NCI-H128 (cell line): ENCODE data around the gene MEN1.
A peak's percentile ranks its signal among the peaks of the same experiment; 100 is the strongest.

Experiments used
- DNase-seq: peaks from one replicate; lab custom pipeline; 2025; ENCODE audit not compliant: unreplicated experiment; lab: John Stamatoyannopoulos, UW

MEN1 gene

DNA sequence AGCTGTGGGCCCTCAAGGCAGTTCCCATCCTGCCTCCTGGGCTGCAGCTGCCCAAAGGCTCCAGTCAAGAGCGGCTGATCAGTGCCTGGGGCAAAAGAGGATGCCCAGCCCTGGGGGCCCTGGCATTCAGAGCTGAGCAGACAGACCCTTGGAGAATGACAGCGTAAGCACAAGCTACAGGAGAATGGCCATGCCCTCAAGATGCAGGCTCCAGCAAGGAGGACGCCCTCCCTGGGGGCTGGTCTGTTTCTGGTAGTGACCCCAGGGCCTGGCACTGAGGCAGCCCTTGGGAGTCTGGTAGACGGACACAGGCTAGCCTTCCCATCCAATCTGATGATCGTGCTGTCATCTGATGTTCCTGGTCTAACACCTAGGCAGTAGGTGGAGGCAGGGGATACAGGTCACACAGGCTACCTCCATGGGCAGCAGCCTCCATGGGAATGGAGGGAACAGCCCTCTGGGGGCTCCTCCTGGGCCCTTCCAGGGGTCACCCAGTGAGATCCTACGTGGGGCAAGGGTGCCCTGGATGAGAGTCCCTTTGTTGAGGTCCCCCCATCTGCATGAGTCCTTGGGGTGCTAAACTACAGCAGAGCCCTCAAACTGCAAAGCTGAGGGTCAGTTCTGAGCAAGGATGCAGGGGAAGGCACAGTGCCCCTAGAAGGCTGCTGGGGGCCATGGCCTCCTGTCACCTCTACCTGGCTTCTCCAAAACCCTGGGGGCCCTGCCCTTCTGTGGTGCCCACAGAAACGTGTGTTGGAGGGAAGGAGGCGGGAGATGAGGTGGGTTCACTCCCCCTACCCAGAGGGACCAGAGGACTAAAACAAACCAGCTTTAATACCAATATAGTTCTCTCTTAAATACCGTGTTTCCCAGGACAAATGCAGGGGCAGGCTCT is 21.8 kb downstream of the MEN1 start:
- DNase-seq: no peak

GRCh38 chr11:64787526-64788320 is 22.6 kb downstream of the MEN1 start:
- peak; percentile 10 for DNase-seq

DNA sequence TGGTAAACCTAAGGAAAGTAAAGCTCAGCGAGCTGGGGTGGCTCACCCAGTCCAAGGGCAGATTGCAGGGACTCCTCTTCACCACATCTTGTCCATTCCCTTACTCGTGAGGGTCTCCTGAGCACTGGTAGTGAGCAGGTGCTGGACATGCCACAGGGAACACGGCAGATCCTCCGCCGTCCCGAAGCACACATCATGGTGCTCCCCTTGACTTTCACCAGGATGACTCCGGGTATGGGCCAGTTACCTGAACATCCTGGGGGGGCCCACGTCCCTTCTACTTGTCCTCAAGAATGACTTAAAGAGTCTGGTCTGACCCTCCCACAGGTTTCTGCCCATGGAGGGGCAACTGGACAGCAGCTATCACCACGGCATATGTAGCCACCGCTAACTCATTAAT is 24.0 kb downstream of the MEN1 start:
- DNase-seq: no peak

GRCh38 chr11:64784813-64785581 is 25.4 kb downstream of the MEN1 start:
- no peak for DNase-seq

- peak; percentile 100 for DNase-seq
Measured at GRCh38 chr11:64778473-64779298, 31.7 kb downstream of the MEN1 start, which contains the start of gene SF1. TSS of gene SF1 (minus strand) at chr11:64778542. CDS start at chr11:64778392, 150 bp downstream.

- DNase-seq: no peak
Measured at GRCh38 chr11:64778223-64778472, 32.2 kb downstream of the MEN1 start.

GRCh38 chr11:64777449-64778222 is 32.7 kb downstream of the MEN1 start:
- DNase-seq: peak; percentile 60

DNA sequence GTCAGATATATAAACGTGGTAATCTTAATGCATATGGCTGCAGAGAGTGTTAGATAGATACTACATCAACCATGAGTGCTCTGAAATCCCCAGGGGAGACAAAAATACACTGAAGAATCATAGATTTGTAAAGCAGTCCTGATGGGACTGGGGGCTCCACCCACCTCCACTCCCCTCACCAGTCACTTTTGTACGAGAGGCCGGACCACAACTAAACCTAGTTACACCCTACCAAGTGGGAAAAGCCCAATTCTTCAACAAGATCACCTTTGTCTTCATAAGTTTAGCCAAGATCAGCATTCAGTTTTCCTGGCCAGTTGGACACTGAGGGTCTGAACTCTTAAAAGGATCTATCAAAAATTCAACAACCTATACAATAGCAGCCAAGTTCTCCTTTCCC is 33.5 kb downstream of the MEN1 start:
- no peak for DNase-seq

DNA sequence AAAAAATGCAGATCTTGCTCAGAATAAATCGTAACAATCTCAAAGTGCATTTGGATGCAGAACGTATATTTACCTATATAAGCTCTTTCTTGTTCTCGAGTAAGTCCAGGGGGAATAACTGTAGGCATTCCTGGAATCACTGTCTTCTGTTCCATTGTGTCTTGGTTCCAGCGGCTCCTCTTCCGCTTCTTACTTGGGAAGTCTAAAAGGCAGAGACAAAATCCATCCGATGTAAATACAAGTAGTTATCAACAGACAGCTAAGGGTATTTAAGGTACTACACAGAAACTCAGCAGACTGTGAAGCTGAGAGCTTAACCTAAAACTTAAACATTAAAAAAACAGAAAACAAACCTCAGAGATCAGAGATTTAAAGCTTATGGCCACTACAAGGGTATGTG is 33.9 kb downstream of the MEN1 start:
- DNase-seq: no peak

- no peak for DNase-seq
Measured at GRCh38 chr11:64774144-64774543, 36.2 kb downstream of the MEN1 start.

DNA sequence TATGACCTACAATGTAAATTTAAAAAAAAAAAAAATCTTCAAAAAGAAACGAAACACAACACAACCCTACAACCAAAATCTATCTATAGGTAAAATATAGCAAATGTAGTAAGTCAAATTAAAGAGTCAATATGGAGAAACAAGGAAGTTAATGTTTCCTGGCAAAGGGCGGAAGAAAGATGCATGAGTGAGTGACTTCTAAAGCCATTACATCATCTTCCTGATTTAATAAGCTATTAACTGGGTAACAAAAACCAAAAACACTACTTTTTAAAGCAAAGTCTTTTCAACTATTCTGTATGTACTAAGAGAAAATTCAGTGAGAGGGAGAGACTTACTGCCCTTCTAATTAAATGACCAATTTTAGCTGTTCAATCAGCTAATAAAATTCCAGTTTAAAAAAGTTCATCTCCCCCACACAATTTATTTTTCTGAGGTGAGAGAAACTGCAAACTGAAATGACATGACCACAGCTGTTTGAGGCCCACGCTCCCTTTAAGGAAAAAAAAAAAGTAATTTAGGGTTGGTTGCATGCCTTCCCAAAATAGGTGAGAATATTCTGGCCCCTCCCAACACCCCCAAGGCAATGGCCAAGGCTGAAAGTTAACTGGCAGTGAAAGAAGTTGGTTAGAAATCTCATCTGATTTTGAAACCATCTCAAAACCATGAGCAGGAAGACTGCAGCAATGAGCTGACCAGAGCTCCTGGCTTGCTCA is 37.9 kb downstream of the MEN1 start:
- no peak for DNase-seq

DNA sequence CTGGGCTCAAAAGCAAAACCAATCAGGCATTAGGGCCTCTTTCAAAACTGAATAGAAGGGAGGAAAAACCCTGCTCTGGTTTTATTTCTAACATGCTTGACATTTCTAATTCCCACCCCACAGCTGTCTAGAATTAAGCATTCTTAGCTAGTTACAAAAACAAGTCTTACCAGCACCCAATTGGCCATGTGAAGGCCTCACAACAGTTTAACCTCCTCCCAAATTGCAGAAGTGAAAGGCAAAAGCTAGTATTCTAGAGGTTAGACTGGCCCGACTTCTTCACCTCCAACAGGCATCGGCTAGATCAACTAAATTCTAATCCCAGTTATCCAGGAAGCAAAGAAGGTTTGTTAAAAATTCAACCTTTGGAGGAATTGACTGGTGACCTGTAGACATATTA is 38.5 kb downstream of the MEN1 start:
- no peak for DNase-seq

GRCh38 chr11:64770120-64770519 is 40.2 kb downstream of the MEN1 start:
- no peak for DNase-seq

GRCh38 chr11:64769283-64769682 is 41.1 kb downstream of the MEN1 start:
- no peak for DNase-seq

- DNase-seq: no peak
Measured at GRCh38 chr11:64768300-64768694, 42.1 kb downstream of the MEN1 start.

DNA sequence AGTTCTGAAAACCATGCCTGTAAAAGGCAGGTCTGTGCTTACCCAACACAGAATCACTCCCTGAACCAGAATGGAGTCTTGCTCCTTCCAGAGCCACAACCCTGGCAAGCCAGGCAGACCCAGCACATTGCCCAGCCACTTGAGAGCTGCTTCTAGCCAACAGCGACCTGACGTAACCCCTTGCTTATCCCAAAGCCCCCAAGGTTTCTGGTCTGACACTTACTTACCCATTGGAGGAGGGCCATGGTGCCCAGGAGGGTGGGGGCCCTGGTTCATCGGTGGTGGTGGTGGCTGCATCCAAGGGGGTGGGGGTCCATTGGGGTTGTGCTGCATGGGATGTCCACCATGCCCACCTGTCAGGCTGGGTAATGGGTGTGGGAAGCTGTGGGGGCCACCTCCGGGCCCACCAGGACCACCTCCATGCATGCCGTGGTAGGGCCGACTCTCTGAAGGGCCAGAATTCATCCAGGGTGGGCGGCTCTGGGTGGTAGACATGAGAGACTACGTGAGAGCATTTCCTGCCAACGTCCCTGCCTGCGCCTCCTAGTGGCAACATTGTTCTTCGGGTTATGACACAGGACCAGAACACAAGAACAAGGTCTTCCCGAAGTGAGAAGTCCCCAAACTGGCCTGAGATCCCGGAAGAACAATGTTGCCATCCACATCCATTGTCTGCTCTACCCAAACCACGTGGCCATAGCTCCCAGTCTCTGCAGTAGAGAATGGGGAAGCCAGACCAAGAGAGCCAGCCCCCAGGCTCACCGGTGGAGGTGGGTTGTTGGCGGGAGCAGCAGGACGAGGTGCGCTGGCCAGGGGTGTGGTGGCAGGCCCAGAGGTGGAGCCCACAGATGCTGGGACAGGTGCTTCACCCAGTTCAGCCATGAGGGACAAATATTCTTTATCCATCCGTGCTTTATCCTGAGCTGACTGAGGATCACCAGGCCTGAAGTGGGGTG is 42.7 kb downstream of the MEN1 start:
- DNase-seq: no peak

DNA sequence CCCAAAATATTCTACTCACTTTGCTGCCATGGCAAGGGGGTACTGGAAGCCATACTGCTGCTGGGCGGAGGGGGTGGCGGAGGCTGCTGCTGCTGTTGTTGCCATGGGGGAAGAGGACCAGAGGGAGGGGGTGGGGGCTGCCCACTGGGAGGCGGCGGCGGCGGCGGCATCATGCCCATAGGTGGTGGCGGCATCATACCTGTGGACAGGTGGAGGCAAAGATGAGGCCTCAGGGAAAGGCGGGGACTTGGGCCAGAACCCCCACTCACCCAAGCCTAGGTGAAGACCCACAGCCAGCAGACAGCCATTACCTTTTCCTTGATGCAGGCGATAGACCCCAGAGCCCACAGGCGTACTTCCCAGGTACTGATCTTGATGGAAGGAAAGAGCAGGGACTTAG is 43.5 kb downstream of the MEN1 start:
- DNase-seq: no peak
